Activated CD8-positive, alpha-beta memory T cell treated with anti-CD3 and anti-CD28 coated beads, Interleukin-2, amount 50 U/mL, for 48 hours (primary cell): Measurements from ENCODE around the gene GJA5.

ENCODE experiments used
- DNase-seq: peaks from one replicate; pipeline ENCODE4 v3.0.0-alpha.2; 2020

The GJA5 gene

GRCh38 chr1:147723691-147724323, 36.6 kb downstream of the GJA5 start:
- no peak for DNase-seq

- DNase-seq: no peak
These were observed 38.3 kb downstream of the GJA5 start for GRCh38 chr1:147722124-147722523.

- no peak for DNase-seq
These were observed 38.7 kb downstream of the GJA5 start for GRCh38 chr1:147721716-147722115.

- no peak for DNase-seq
These were observed 39.8 kb downstream of the GJA5 start for GRCh38 chr1:147720557-147720956.

GRCh38 chr1:147719711-147720225, 40.6 kb downstream of the GJA5 start:
- DNase-seq: no peak

- no peak for DNase-seq
These were observed 41.2 kb downstream of the GJA5 start for GRCh38 chr1:147719029-147719698.

GRCh38 chr1:147717706-147718097, 42.7 kb downstream of the GJA5 start:
- no peak for DNase-seq

GRCh38 chr1:147717051-147717705, 43.2 kb downstream of the GJA5 start:
- DNase-seq: no peak

GRCh38 chr1:147712605-147713004, 47.8 kb downstream of the GJA5 start:
- no peak for DNase-seq
